NCI-H1436 treated with DMSO at 0.1 percent for 48 hours (cell line): ENCODE results near the gene PHACTR1.
A peak's percentile ranks its signal among the peaks of the same experiment; 100 is the strongest.

ENCODE experiments used
- DNase-seq: peaks from one replicate; lab custom pipeline; 2025; lab: John Stamatoyannopoulos, UW

The PHACTR1 gene

GRCh38 chr6:12993283-12993898, 276.8 kb downstream of the PHACTR1 start:
- no peak for DNase-seq

GRCh38 chr6:12995419-12995818, 278.9 kb downstream of the PHACTR1 start:
- DNase-seq: no peak

- no peak for DNase-seq
Observed at GRCh38 chr6:13000537-13000936, 284.0 kb downstream of the PHACTR1 start.

GRCh38 chr6:13001927-13002326, 285.4 kb downstream of the PHACTR1 start:
- no peak for DNase-seq

- no peak for DNase-seq
Observed at GRCh38 chr6:13004601-13005000, 288.0 kb downstream of the PHACTR1 start.

GRCh38 chr6:13005994-13006393, 289.4 kb downstream of the PHACTR1 start:
- DNase-seq: peak; percentile 22

GRCh38 chr6:13006578-13007300, 290.2 kb downstream of the PHACTR1 start:
- no peak for DNase-seq

GRCh38 chr6:13007744-13008143, 291.2 kb downstream of the PHACTR1 start:
- DNase-seq: no peak

GRCh38 chr6:13009031-13009430, 292.5 kb downstream of the PHACTR1 start:
- no peak for DNase-seq

GRCh38 chr6:13009461-13009860, 292.9 kb downstream of the PHACTR1 start:
- DNase-seq: no peak

- DNase-seq: no peak
Observed at GRCh38 chr6:13011612-13012146, 295.1 kb downstream of the PHACTR1 start.

GRCh38 chr6:13012296-13012695, 295.7 kb downstream of the PHACTR1 start:
- DNase-seq: no peak

GRCh38 chr6:13012977-13013680, 296.6 kb downstream of the PHACTR1 start:
- DNase-seq: no peak

GRCh38 chr6:13013681-13014503, 297.3 kb downstream of the PHACTR1 start:
- no peak for DNase-seq

GRCh38 chr6:13014504-13015378, 298.2 kb downstream of the PHACTR1 start:
- no peak for DNase-seq

- no peak for DNase-seq
Observed at GRCh38 chr6:13015379-13015681, 298.8 kb downstream of the PHACTR1 start.

GRCh38 chr6:13024616-13025015, 308.0 kb downstream of the PHACTR1 start:
- DNase-seq: no peak

GRCh38 chr6:13025893-13026499, 309.4 kb downstream of the PHACTR1 start:
- DNase-seq: no peak

GRCh38 chr6:13026557-13026956, 310.0 kb downstream of the PHACTR1 start:
- DNase-seq: no peak

- DNase-seq: no peak
Observed at GRCh38 chr6:13027207-13027606, 310.6 kb downstream of the PHACTR1 start.

- no peak for DNase-seq
Observed at GRCh38 chr6:13030396-13030795, 313.8 kb downstream of the PHACTR1 start.
